Endothelial cell of umbilical vein (primary cell): ENCODE results near the gene PLXNA4. TPM values are rescaled to one million over a fixed set of nuclear protein-coding genes. Genes with fewer than 3 reads are reported as not detected.
A peak's percentile ranks its signal among the peaks of the same experiment; 100 is the strongest.

ENCODE experiments used
- BruUV-seq: library from RNA; stranded (reverse); fragments of 400-500 nt; replicated peaks from 2 replicates; lab custom pipeline; 2021; lab: Mats Ljungman, UMichigan
- CTCF ChIA-PET: fragments of 300-600, 350-600 bp; sonication (Branson Sonifier 250); formaldehyde crosslinking; loops from one replicate; lab custom pipeline; 2021; ENCODE audit warnings: antibody characterized with exemption, inconsistent platforms; lab: Charles Lee
- POLR2A ChIA-PET: fragments of 300-600, 350-600 bp; sonication (Branson Sonifier 250); formaldehyde crosslinking; loops from one replicate; lab custom pipeline; 2021; ENCODE audit warnings: antibody characterized with exemption, inconsistent platforms; lab: Charles Lee
- DNase-seq: peaks from one replicate; pipeline ENCODE4 v3.0.0-alpha.2; 2011; ENCODE audit warnings: low read depth, low spot score
- FAIRE-seq: peaks from 2 replicates; lab custom pipeline; 2011; peaks lifted over from hg19 to GRCh38; lab: Jason Lieb, UNC
- H2AFZ ChIP-seq: 2 replicates; pipeline ENCODE4 v1.6.0; 2012; ENCODE audit warnings: low read depth, low read length, control low read depth, inconsistent platforms
- H3K27ac ChIP-seq: 2 replicates; pipeline ENCODE4 v1.5.1; 2011; ENCODE audit warnings: low read depth, mild to moderate bottlenecking, control low read depth, low read length, moderate library complexity; ENCODE audit not compliant: insufficient read depth
- H3K27me3 ChIP-seq, 2 experiments: 2 replicates each; pipeline versions ENCODE4 v1.6.0 to v1.6.1; 2011; ENCODE audit warnings: low read length in 2 of 2, mixed read lengths in 1 of 2; ENCODE audit not compliant: control insufficient read depth in 2 of 2, insufficient read depth in 2 of 2
- H3K36me3 ChIP-seq, 2 experiments: 2 replicates in 1 of 2; 3 replicates in 1 of 2; pipeline ENCODE4 v1.5.1; 2011; ENCODE audit warnings: low read length in 2 of 2, mild to moderate bottlenecking in 1 of 2, moderate library complexity in 1 of 2; ENCODE audit not compliant: control insufficient read depth in 2 of 2, insufficient read depth in 2 of 2; ENCODE audit errors: extremely low read depth in 1 of 2
- H3K4me1 ChIP-seq: 3 replicates; pipeline ENCODE4 v1.5.1; 2011; ENCODE audit warnings: mild to moderate bottlenecking, low read length; ENCODE audit not compliant: control insufficient read depth, insufficient read depth; ENCODE audit errors: extremely low read depth
- H3K4me2 ChIP-seq: 2 replicates; pipeline ENCODE4 v1.6.1; 2011; ENCODE audit warnings: low read length, control low read depth, mixed read lengths; ENCODE audit not compliant: insufficient read depth
- H3K4me3 ChIP-seq, 3 experiments: fragments of 200-600 bp in 1 of 3; sonication (generic), shearing (Covaris generic) in 1 of 3; replicated peaks in 1 of 3; 2 replicates each; pipeline ENCODE4 v1.5.1; 2011 to 2016; ENCODE audit warnings: control low read depth in 3 of 3, low read length in 3 of 3, mild to moderate bottlenecking in 2 of 3, inconsistent platforms in 1 of 3, low read depth in 1 of 3, moderate library complexity in 1 of 3; ENCODE audit not compliant: insufficient read depth in 1 of 3
- H3K79me2 ChIP-seq: 2 replicates; pipeline ENCODE4 v1.6.0; 2012; ENCODE audit warnings: low read length, inconsistent platforms; ENCODE audit not compliant: control insufficient read depth, insufficient read depth
- H3K9ac ChIP-seq: replicated peaks from 2 replicates; pipeline ENCODE3; 2011; ENCODE audit warnings: low read length, control low read depth; ENCODE audit not compliant: insufficient read depth; ENCODE audit errors: extremely low read depth
- H3K9me1 ChIP-seq: replicated peaks from 3 replicates; pipeline ENCODE4 v1.6.0; 2011; ENCODE audit warnings: mild to moderate bottlenecking, low read length; ENCODE audit not compliant: control insufficient read depth, insufficient read depth; ENCODE audit errors: extremely low read depth
- H3K9me3 ChIP-seq: replicated peaks from 2 replicates; pipeline ENCODE4 v1.5.1; 2012; ENCODE audit warnings: low read length, inconsistent platforms; ENCODE audit not compliant: control insufficient read depth, insufficient read depth
- H4K20me1 ChIP-seq: replicated peaks from 2 replicates; pipeline ENCODE3; 2011; ENCODE audit warnings: mild to moderate bottlenecking, low read length; ENCODE audit not compliant: control insufficient read depth, insufficient read depth; ENCODE audit errors: extremely low read depth
- EZH2 ChIP-seq: IDR thresholded peaks from 2 replicates; pipeline ENCODE4 v1.6.1; 2012; ENCODE audit warnings: borderline replicate concordance, low read depth, mild to moderate bottlenecking, moderate library complexity, low read length, inconsistent platforms; ENCODE audit not compliant: severe bottlenecking
- FOS ChIP-seq: IDR thresholded peaks from 2 replicates; pipeline ENCODE4 v1.6.1; 2011; ENCODE audit warnings: mild to moderate bottlenecking, low read length, moderate library complexity, borderline replicate concordance; ENCODE audit not compliant: insufficient read depth
- GATA2 ChIP-seq: IDR thresholded peaks from 2 replicates; pipeline ENCODE4 v1.7.0; 2011; ENCODE audit warnings: low read depth, mild to moderate bottlenecking, moderate library complexity, mixed read lengths, low read length; ENCODE audit not compliant: insufficient read length, insufficient read depth
- JUN ChIP-seq: IDR thresholded peaks from 2 replicates; pipeline ENCODE4 v1.6.1; 2011; ENCODE audit warnings: borderline replicate concordance, low read depth; ENCODE audit not compliant: insufficient read length, insufficient read depth
- MYC ChIP-seq: IDR thresholded peaks from one replicate; pipeline ENCODE4 v1.6.1; 2011; ENCODE audit warnings: mild to moderate bottlenecking, low read depth, low read length
- POLR2A ChIP-seq: IDR thresholded peaks from 2 replicates; pipeline ENCODE4 v1.6.1; 2012; ENCODE audit warnings: low read depth, mild to moderate bottlenecking, control low read depth, low read length
- POLR2AphosphoS5 ChIP-seq: IDR thresholded peaks from 2 replicates; pipeline ENCODE4 v1.6.1; 2012; ENCODE audit warnings: low read depth, mild to moderate bottlenecking, control low read depth, low read length, moderate library complexity; ENCODE audit not compliant: insufficient read depth
- dilution Hi-C: fragments of 300-500 bp; cut with MboI; formaldehyde crosslinking; loops from one replicate; pipeline ENCODE4 v1.15.0; 2019; ENCODE audit warnings: low sequenced_read_pairs; ENCODE audit not compliant: extremely low pct_ligation_motif_present
- intact Hi-C: fragments of 100-400 bp; cut with micrococcal nuclease; formaldehyde crosslinking; loops from one replicate; pipeline ENCODE4 v1.10.0; 2022
- polyA plus RNA-seq, 4 experiments: library from polyadenylated mRNA; depleted of rRNA in 3 of 4; stranded (reverse) in 3 of 4; unstranded in 1 of 4; fragments of >200 nt; gene quantifications; 2 replicates each; pipeline versions ENCODE4 v1.2.1 to v1.2.3, GENCODE V29; 2011 to 2012; ENCODE audit warnings: missing spikeins in 1 of 4
- total RNA-seq: library from RNA; stranded (reverse); gene quantifications from 2 replicates; pipeline ENCODE4 v1.2.3, GENCODE V29; 2021
- TF ChIP-seq, protein P1 (sequence below): IDR thresholded peaks from 2 replicates; pipeline ENCODE4 v1.6.1; 2011; ENCODE audit not compliant: insufficient read depth, insufficient read length
- TF ChIP-seq, protein P2 (sequence below), 2 donors: IDR thresholded peaks; 1 replicate in 1 of 2; 2 replicates in 1 of 2; pipeline ENCODE4 v1.5.1; 2011; ENCODE audit warnings: low read length in 2 of 2, mild to moderate bottlenecking in 2 of 2, moderate library complexity in 2 of 2, control low read depth in 1 of 2, inconsistent platforms in 1 of 2, low read depth in 1 of 2; ENCODE audit not compliant: insufficient read depth in 1 of 2; ENCODE audit errors: extremely low read depth in 1 of 2

Gene PLXNA4
- total and polyA plus RNA-seq, 2 donors (not counting 3 experiments of a cell fraction or from before 2014, with no cell fraction given), result 12.1 to 20.4 TPM

DNA sequence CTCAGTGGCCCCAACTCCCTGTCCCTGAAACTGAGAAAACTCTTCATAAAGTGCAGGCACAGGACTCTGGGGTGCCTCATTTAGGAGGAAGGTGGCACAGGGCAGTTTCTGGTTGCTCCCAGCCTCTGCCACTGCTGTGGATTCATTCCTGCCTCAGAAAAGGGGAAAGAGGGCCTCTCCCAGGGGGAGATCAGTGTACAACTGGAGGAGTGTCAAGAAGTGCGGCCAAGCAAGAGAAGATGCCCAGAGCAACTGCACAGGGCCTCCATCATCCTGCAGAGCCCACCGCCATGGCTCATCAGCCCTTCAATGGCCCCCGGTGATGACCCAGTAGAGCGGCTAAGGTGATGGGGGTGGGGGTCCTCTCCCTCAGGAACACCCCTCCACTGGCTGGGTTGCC lies 150.3 kb downstream of the PLXNA4 start:
- peak overlapping the region; percentile 44 for H3K27ac ChIP-seq
- H3K4me3 ChIP-seq, result no peak overlapping the region
- DNase-seq (no peak), FAIRE-seq (no peak)
- no peaks in the 10 kb centered on the region for H3K9me1 ChIP-seq
- dilution Hi-C loops, result no loop called here
- ChIA-PET CTCF (no interaction called here), POLR2A (no interaction called here)
- BruUV-seq, result no TSS peak
- H3K36me3 ChIP-seq, result no peaks in the 10 kb centered on the region
- peak overlapping the region; percentile 20 for H3K9ac ChIP-seq
- peaks cover 51% of the 10 kb centered on the region for H3K4me1 ChIP-seq
- intact Hi-C loops, result no loop called here
- peak overlapping the region; percentile 12 for H2AFZ ChIP-seq
- H4K20me1 ChIP-seq, result no peaks in the 10 kb centered on the region
- H3K79me2 ChIP-seq, result no peaks in the 10 kb centered on the region
- no peaks in the 10 kb centered on the region for H3K9me3 ChIP-seq
- no peaks in the 10 kb centered on the region for H3K27me3 ChIP-seq
- no peak overlapping the region for H3K4me2 ChIP-seq
- no peak for TF ChIP-seq POLR2AphosphoS5
- TF ChIP-seq, protein P1, sequence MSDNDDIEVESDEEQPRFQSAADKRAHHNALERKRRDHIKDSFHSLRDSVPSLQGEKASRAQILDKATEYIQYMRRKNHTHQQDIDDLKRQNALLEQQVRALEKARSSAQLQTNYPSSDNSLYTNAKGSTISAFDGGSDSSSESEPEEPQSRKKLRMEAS, result no peak
- TF ChIP-seq, protein P2, sequence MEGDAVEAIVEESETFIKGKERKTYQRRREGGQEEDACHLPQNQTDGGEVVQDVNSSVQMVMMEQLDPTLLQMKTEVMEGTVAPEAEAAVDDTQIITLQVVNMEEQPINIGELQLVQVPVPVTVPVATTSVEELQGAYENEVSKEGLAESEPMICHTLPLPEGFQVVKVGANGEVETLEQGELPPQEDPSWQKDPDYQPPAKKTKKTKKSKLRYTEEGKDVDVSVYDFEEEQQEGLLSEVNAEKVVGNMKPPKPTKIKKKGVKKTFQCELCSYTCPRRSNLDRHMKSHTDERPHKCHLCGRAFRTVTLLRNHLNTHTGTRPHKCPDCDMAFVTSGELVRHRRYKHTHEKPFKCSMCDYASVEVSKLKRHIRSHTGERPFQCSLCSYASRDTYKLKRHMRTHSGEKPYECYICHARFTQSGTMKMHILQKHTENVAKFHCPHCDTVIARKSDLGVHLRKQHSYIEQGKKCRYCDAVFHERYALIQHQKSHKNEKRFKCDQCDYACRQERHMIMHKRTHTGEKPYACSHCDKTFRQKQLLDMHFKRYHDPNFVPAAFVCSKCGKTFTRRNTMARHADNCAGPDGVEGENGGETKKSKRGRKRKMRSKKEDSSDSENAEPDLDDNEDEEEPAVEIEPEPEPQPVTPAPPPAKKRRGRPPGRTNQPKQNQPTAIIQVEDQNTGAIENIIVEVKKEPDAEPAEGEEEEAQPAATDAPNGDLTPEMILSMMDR (IDR thresholded peaks at IDR 0.05; ENCODE audit: extremely low read depth in 1 of 2, insufficient read depth in 1 of 2, low read depth in 1 of 2, low read length in 2 of 2), result no peak
- TF ChIP-seq MYC, result no peak
- TF ChIP-seq JUN, result no peak
- no peak for TF ChIP-seq GATA2
- TF ChIP-seq FOS, result no peak
- no peak for TF ChIP-seq POLR2A
- no peak for TF ChIP-seq EZH2
